WTC11 (cell line): ENCODE measurements around the gene PVALB. TPM values are rescaled to one million over a fixed set of nuclear protein-coding genes. Genes with fewer than 3 reads are reported as not detected.

Experiments
- AFF4 ChIP-seq: sonication (generic); formaldehyde crosslinking; IDR thresholded peaks from 2 replicates; pipeline ENCODE4 v1.8.1; 2023; ENCODE audit warnings: mild to moderate bottlenecking, missing genetic modification reagents, borderline replicate concordance
- ATF1 ChIP-seq: sonication (generic); formaldehyde crosslinking; IDR thresholded peaks from 2 replicates; pipeline ENCODE4 v1.8.1; 2023; ENCODE audit warnings: mild to moderate bottlenecking, moderate library complexity, missing genetic modification reagents
- ATF2 ChIP-seq: sonication (generic); formaldehyde crosslinking; IDR thresholded peaks from 2 replicates; pipeline ENCODE4 v1.8.1; 2022; ENCODE audit warnings: low read depth, missing genetic modification reagents, borderline replicate concordance
- ESRRA ChIP-seq: sonication (generic); formaldehyde crosslinking; IDR thresholded peaks from 2 replicates; pipeline ENCODE4 v1.8.1; 2022; ENCODE audit warnings: mild to moderate bottlenecking, missing genetic modification reagents, borderline replicate concordance
- ETV6 ChIP-seq: sonication (generic); formaldehyde crosslinking; IDR thresholded peaks from 2 replicates; pipeline ENCODE4 v1.8.1; 2022; ENCODE audit warnings: mild to moderate bottlenecking, missing genetic modification reagents
- FOXK1 ChIP-seq: sonication (generic); formaldehyde crosslinking; IDR thresholded peaks from 2 replicates; pipeline ENCODE4 v1.8.0; 2022; ENCODE audit warnings: mild to moderate bottlenecking, moderate library complexity, missing genetic modification reagents
- HMGA2 ChIP-seq: fragments of 250-450 bp; sonication (Bioruptor Pico); IDR thresholded peaks from 2 replicates; pipeline ENCODE4 v1.4.0; 2021; ENCODE audit warnings: mild to moderate bottlenecking, moderate library complexity
- MAX ChIP-seq: sonication (generic); formaldehyde crosslinking; IDR thresholded peaks from 2 replicates; pipeline ENCODE4 v1.8.0; 2022; ENCODE audit warnings: mild to moderate bottlenecking, missing genetic modification reagents
- NFATC4 ChIP-seq: fragments of 250-450 bp; sonication (Bioruptor Pico); IDR thresholded peaks from 2 replicates; pipeline ENCODE4 v1.9.0; 2021; ENCODE audit warnings: mild to moderate bottlenecking
- NR1H2 ChIP-seq: sonication (generic); formaldehyde crosslinking; IDR thresholded peaks from 2 replicates; pipeline ENCODE4 v1.9.0; 2021; ENCODE audit warnings: mild to moderate bottlenecking, moderate library complexity, missing genetic modification reagents
- NR2C2 ChIP-seq: sonication (generic); formaldehyde crosslinking; IDR thresholded peaks from 2 replicates; pipeline ENCODE4 v1.8.0; 2022; ENCODE audit warnings: mild to moderate bottlenecking, missing genetic modification reagents
- OVOL2 ChIP-seq: fragments of 250-450 bp; sonication (Bioruptor Pico); IDR thresholded peaks from 2 replicates; pipeline ENCODE4 v1.9.0; 2021; ENCODE audit warnings: mild to moderate bottlenecking, borderline replicate concordance
- PRRX2 ChIP-seq: fragments of 250-450 bp; sonication (Bioruptor Pico); IDR thresholded peaks from 2 replicates; pipeline ENCODE4 v1.8.0; 2021; ENCODE audit warnings: mild to moderate bottlenecking
- SOX15 ChIP-seq: fragments of 250-450 bp; sonication (Bioruptor Pico); IDR thresholded peaks from 2 replicates; pipeline ENCODE4 v1.9.0; 2021; ENCODE audit warnings: mild to moderate bottlenecking
- TEAD4 ChIP-seq: sonication (generic); formaldehyde crosslinking; IDR thresholded peaks from 2 replicates; pipeline ENCODE4 v1.8.0; 2022; ENCODE audit warnings: mild to moderate bottlenecking, missing genetic modification reagents
- TP53 ChIP-seq: sonication (generic); formaldehyde crosslinking; IDR thresholded peaks from 2 replicates; pipeline ENCODE4 v1.8.1; 2023; ENCODE audit warnings: mild to moderate bottlenecking, missing genetic modification reagents
- USF1 ChIP-seq: sonication (generic); formaldehyde crosslinking; IDR thresholded peaks from 2 replicates; pipeline ENCODE4 v1.8.0; 2022; ENCODE audit warnings: mild to moderate bottlenecking, missing genetic modification reagents
- ZMAT4 ChIP-seq: fragments of 250-450 bp; sonication (Bioruptor Pico); IDR thresholded peaks from 2 replicates; pipeline ENCODE4 v1.9.0; 2021; ENCODE audit warnings: mild to moderate bottlenecking
- ZNF317 ChIP-seq: sonication (generic); formaldehyde crosslinking; IDR thresholded peaks from 2 replicates; pipeline ENCODE4 v1.8.1; 2023; ENCODE audit warnings: low read depth, mild to moderate bottlenecking, moderate library complexity, missing genetic modification reagents, borderline replicate concordance
- ZNF423 ChIP-seq: fragments of 250-450 bp; sonication (Bioruptor Pico); IDR thresholded peaks from 2 replicates; pipeline ENCODE4 v2.1.2; 2022; ENCODE audit warnings: mild to moderate bottlenecking, moderate library complexity
- ZNF425 ChIP-seq: fragments of 250-450 bp; sonication (Bioruptor Pico); conservative IDR thresholded peaks from 2 replicates; pipeline ENCODE4 v1.9.0; 2021; ENCODE audit warnings: mild to moderate bottlenecking
- ZNF512 ChIP-seq: sonication (generic); formaldehyde crosslinking; IDR thresholded peaks from 2 replicates; pipeline ENCODE4 v1.8.1; 2022; ENCODE audit warnings: missing genetic modification reagents, borderline replicate concordance
- ZNF532 ChIP-seq: fragments of 250-450 bp; sonication (Bioruptor Pico); IDR thresholded peaks from 2 replicates; pipeline ENCODE4 v1.9.0; 2021; ENCODE audit warnings: mild to moderate bottlenecking, borderline replicate concordance
- total RNA-seq: library from RNA; stranded (reverse); gene quantifications from 3 replicates; pipeline ENCODE4 v1.2.3, GENCODE V29; 2021

PVALB gene
- total RNA-seq, 1 experiment from 2014 or later, result 2.7 TPM

- TF ChIP-seq ZMAT4 (CRISPR knock-in tag) (no peak), ATF2 (no peak), NFATC4 (CRISPR knock-in tag) (no peak), ZNF512 (CRISPR knock-in tag) (no peak), NR1H2 (CRISPR knock-in tag) (no peak), TP53 (0 out of 2 replicates have a peak, but pooled peaks have one; percentile 21), MAX (CRISPR knock-in tag) (no peak), HMGA2 (CRISPR knock-in tag) (no peak), ZNF532 (CRISPR knock-in tag) (no peak), AFF4 (CRISPR knock-in tag) (no peak), TEAD4 (no peak), ZNF317 (no peak), SOX15 (CRISPR knock-in tag) (no peak), ATF1 (no peak), ZNF425 (no peak), ESRRA (no peak), FOXK1 (CRISPR knock-in tag) (no peak), USF1 (CRISPR knock-in tag) (no peak), ZNF423 (CRISPR knock-in tag) (peak; percentile 68), PRRX2 (no peak), ETV6 (CRISPR knock-in tag) (no peak), OVOL2 (no peak), NR2C2 (CRISPR knock-in tag) (no peak)
Measured at GRCh38 chr22:36816636-36817524, at the start of gene PVALB (continued).
